NT2/D1 (cell line): ENCODE results near the gene SUGP2.

Source experiments
- SUZ12 ChIP-seq: IDR thresholded peaks from 2 replicates; pipeline ENCODE4 v1.6.1; 2011; ENCODE audit not compliant: insufficient read length, insufficient read depth; ENCODE audit errors: extremely low read depth
- YY1 ChIP-seq: IDR thresholded peaks from 2 replicates; pipeline ENCODE4 v1.6.1; 2011; ENCODE audit not compliant: insufficient read length, insufficient read depth
- ZNF274 ChIP-seq: IDR thresholded peaks from 2 replicates; pipeline ENCODE4 v1.6.1; 2011; ENCODE audit warnings: mild to moderate bottlenecking, low read depth, low read length

GRCh38 chr19:18964121-18964520, 69.2 kb downstream of the SUGP2 start:
- TF ChIP-seq YY1 (no peak), ZNF274 (no peak), SUZ12 (no peak)
